ENCODE measurements around the gene WDR37.

- TF ChIP-seq, protein P1, sequence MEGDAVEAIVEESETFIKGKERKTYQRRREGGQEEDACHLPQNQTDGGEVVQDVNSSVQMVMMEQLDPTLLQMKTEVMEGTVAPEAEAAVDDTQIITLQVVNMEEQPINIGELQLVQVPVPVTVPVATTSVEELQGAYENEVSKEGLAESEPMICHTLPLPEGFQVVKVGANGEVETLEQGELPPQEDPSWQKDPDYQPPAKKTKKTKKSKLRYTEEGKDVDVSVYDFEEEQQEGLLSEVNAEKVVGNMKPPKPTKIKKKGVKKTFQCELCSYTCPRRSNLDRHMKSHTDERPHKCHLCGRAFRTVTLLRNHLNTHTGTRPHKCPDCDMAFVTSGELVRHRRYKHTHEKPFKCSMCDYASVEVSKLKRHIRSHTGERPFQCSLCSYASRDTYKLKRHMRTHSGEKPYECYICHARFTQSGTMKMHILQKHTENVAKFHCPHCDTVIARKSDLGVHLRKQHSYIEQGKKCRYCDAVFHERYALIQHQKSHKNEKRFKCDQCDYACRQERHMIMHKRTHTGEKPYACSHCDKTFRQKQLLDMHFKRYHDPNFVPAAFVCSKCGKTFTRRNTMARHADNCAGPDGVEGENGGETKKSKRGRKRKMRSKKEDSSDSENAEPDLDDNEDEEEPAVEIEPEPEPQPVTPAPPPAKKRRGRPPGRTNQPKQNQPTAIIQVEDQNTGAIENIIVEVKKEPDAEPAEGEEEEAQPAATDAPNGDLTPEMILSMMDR (IDR thresholded peaks at IDR 0.05), result no peak
- TF ChIP-seq, protein P2, sequence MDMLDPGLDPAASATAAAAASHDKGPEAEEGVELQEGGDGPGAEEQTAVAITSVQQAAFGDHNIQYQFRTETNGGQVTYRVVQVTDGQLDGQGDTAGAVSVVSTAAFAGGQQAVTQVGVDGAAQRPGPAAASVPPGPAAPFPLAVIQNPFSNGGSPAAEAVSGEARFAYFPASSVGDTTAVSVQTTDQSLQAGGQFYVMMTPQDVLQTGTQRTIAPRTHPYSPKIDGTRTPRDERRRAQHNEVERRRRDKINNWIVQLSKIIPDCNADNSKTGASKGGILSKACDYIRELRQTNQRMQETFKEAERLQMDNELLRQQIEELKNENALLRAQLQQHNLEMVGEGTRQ (IDR thresholded peaks at IDR 0.05; ENCODE audit: borderline replicate concordance, low read depth, low read length), result no peak
- TF ChIP-seq TAF1 (IDR thresholded peaks at IDR 0.05; ENCODE audit: borderline replicate concordance, low read depth, low read length), result no peak
- no peak for TF ChIP-seq POLR2AphosphoS5 (IDR thresholded peaks at IDR 0.05; ENCODE audit: low read depth, low read length)
- no peak for TF ChIP-seq NRF1 (IDR thresholded peaks at IDR 0.05; ENCODE audit: low read depth, low read length)
- no peak for TF ChIP-seq RFX5 (IDR thresholded peaks at IDR 0.05; ENCODE audit: low read length)
- TF ChIP-seq CHD2 (IDR thresholded peaks at IDR 0.05; ENCODE audit: low read length, partially characterized antibody), result no peak
Measured at GRCh38 chr10:1102831-1103230, 46.6 kb downstream of the WDR37 start.
